HG03439 (cell line): ENCODE results near the gene BPNT1.
"Not testable (repeated sequence)": the region's sequence is repeated elsewhere in the genome, so short reads cannot be mapped to it uniquely, and the experiment has no call there.

Experiments
- ATAC-seq: cut with Tn5 transposase; IDR thresholded peaks from one replicate; pipeline ENCODE4 v1.9.1; 2021; ENCODE audit warnings: mild to moderate bottlenecking, moderate library complexity; ENCODE audit not compliant: unreplicated experiment

BPNT1 gene, protein sequence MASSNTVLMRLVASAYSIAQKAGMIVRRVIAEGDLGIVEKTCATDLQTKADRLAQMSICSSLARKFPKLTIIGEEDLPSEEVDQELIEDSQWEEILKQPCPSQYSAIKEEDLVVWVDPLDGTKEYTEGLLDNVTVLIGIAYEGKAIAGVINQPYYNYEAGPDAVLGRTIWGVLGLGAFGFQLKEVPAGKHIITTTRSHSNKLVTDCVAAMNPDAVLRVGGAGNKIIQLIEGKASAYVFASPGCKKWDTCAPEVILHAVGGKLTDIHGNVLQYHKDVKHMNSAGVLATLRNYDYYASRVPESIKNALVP

DNA sequence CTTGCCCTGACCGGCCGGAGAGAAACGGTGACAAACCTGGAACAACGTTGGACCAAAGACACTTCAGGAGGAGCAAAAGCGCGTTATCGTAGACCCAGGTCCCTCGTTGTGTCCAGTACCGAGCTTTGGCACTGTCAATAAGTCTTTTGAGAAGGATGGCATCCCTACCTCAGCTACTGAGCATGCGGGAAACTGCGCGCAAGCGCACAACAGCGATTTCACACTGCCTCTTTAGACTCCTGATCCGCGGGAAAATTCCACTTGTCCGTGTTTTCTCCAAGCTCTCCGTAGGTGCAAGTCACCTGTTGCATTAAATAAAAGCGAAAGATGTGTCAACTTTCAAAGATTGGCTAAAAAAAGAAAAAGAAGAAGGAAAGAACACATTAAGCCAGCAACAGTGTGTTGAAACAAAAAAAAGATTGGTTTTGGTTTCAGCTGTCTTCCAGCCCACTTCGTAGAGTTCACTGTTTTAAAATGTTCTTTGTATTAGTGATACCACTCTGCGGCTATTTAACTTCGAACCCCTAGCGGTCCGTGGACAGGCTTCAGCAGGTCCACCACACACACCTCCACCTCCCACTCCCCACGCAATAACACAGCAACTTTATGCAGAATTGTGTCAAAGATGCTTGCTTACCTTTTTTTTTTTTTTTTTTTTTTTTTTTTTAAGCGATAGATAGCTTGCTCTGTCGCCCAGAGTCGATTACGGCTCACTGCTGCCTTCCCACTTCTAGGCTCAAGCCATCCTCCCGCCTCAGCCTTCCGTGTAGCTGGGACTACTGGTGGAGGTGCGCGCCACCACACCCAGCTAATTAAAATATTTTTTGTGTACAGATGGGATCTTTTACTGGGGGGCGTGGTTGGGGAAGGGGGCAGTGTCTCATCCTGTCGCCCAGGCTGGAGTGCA lies at the start of gene BPNT1:
Gene BPNT1, minus strand, starts transcription at position 139 of the 907 bp plus-strand sequence. CDS start 9,942 bp downstream, outside the sequence.
- peak; percentile 69 for ATAC-seq

DNA sequence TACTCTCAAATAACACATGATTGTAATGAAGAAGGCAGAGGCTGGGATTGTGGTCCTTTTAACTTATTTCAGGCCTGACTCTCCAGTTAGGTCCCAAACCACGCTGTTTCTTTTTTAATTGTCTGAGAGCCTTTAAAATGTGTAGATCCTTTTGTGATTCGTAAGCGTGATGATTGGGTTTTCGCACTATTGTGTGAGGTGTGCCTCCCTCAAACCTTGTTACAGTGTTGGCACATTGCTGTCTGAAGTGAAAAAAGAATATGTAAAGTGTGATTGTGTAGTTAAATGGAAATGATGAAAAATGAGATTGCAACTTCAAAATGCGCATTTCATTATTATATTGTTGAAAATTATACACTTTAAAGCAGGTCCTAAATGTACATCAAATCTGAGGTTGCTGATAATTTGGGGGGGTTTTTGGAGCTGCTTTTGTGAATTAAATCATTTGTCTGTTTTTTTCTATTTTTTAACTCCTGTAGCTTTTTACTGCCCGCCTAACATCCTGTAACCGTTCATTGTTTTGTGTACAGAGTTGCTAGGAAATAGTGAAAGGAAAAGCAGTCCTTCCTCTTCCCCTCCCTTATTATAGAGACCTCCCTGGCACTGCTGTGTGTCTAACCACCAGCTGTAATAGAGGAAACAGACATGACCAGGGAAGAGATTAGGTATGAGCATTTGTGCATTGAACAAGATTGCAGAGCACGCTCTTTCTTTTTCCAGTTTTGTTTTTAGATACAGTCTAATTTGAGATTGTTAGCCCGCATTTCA lies 47.6 kb upstream of the BPNT1 start:
- no peak for ATAC-seq

DNA sequence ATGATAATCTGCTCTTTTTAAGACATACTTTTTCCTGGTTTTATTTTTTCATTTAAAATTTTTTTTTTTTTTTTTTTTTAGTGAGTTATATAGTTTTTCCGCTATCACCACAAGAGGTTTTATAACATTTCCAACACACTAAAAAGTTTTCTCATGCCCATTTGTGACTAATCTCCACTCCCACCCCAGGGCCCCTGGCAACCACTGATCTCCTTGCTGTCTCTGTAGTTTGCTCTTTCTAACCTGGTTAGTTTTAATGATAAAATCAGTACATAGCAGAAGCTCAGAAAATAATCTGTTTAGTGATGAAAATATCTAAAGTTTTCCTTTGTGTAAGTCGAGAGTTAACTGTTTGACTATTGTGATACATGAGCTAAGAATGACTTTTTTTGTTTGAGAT lies 46.2 kb upstream of the BPNT1 start:
- no peak for ATAC-seq

DNA sequence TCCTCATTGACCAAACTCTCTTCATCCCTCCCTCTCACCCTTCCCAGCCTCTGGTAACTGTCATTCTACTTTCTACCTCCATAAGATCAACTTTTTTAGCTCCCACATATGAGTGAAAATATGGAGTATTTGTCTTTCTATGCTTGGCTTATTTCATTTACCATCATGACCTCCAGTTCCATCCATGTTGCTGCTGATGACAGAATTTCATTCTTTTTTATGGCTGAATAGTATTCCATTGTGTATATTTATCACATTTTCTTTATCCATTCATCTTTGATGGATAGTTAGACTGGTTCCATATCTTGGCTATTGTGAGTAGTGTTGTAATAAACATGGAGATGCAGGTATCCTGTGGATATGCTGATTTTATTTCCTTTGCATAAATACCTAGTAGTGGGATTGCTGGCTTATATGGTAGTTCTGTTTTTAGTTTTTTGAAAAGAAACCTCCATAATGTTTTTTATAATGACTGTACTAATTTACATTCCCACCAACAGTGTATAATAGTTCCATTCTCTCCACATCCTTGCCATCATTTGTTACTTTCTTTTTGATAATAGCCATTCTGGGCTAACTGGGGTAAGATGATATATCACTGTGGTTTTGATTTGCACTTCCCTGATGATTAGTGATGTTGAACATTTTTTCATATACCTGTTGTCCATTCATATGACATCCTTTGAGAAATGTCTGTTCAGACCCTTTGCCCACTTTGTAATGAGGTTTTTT lies 40.1 kb upstream of the BPNT1 start:
- no peak for ATAC-seq

DNA sequence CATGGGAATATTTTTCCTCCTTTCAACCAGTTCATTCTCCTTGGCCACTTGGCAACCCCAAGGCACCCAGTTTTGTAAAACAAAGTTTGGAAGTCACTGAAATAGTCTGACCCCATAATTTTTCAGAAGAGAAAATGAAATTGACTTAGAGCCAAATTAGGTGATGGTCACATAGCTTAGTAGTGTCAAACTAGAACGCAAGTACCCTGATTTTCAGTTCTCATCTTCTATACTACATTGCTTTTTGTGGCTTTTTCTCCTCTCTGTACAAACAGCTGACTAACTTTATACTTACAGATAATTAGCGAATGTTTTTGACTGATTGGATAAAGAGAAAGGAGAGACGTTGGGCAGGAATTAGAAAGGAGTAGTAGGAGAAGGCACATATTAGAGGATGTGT lies 37.5 kb upstream of the BPNT1 start:
- no peak for ATAC-seq

DNA sequence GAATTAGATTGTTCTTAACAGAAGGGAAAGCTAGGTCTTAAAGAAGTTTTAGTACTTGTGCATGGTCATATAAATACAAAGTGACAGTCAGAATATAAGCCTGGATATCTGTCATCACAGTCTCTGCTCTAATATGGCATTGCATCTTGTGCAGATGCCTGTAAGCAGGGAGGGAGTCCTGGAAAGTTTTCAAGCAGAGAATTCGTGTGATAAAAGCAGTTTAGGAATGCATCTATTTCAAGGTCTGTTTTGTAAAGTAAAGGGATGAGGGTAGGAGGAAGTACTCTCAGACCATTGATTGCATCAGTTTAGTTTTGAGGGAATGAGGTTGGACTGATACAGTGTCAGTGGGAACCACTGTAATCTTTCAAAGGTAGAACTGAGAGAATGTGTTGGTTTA lies 35.0 kb upstream of the BPNT1 start:
- no peak for ATAC-seq

DNA sequence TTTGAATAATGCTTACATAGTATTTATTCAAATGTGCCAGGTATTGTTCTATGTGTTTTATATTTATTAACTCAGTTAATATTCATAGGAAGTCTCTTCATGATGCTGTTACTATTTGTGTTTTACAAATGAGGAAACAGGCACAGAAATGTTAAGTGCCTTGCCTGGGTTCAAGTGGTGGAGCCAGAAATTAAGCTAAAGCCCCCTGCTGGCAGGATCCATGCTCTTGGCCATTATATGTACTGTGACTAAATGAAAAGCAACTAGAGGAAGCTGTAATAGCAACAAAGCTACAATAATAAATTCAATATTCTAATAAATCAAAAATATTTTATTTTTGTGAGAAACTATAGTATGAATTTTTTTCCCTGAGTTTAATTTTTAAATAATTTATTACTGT lies 34.3 kb upstream of the BPNT1 start:
- ATAC-seq, result no peak

DNA sequence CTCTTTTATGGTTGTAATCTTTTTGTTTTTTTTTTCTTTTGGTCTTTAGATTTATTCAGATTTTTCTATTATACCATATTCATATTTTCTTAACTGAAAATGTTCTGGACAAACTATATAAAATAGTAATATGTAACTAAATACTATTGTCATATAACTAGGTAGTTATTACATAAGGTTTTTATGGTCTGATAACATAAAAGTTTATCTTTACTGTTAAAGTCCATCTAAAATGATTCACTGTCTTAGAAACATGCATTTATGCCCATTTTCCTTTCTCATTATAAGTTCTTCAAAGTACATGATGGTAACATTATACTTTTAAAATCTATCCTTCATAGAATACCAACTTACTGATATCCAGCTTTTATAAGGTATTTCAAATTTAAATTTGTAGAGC lies 33.5 kb upstream of the BPNT1 start:
- ATAC-seq, result no peak

DNA sequence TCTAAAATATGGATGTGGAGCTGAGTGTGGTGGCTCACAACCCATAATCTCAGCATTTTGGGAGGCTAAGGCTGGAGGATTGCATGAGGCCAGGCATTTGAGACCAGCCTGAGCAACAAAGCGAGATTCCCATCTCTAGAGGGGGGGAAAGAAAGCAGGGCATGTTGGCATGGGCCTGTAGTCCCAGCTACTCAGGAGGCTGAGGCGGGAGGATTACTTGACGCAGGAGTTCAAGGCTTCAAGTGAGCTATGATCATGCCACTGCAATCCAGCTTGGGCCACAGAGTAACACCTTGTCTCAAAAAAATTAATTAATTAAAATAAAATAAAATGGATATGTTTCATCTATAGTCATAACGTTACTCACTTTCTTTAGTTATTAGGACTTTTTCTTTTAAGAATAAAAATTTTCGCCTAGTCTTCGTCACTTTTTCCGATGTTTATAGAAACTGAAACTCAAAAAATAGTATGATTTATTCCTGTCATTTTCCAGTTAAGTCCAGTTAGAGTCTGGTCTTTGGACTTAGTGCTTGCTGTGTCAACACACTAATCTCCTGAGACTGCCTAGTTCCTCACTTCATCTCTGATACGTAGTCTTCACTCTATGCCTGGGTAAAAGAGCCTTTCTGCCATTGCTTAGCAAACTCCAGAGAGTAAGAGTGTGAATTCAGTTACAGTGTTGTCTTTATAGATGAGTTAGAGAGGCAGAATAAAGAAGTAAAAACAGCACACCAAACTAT lies 32.4 kb upstream of the BPNT1 start:
- ATAC-seq, result no peak

DNA sequence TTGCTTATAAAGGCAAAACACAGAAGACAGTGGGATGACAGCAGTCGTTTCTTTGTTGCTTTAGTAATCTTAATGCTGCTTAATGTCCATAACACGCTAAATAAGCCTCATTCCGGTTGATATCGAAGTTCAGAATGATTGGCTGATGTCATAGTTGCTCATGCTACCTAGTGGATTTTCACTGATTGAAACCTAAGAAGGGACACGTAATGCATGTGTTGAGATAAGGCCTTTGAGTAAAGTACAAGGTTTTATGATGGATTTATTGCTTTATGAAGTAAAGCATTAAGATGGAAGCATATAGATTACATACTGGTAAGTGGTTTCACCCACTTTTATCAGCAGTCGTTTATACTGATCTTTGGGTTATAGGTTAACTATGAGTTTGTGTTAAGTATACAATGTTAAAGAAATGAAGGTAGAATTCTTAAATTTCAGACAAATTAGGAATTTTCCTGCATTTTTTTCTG lies 29.5 kb upstream of the BPNT1 start:
- ATAC-seq, result no peak

DNA sequence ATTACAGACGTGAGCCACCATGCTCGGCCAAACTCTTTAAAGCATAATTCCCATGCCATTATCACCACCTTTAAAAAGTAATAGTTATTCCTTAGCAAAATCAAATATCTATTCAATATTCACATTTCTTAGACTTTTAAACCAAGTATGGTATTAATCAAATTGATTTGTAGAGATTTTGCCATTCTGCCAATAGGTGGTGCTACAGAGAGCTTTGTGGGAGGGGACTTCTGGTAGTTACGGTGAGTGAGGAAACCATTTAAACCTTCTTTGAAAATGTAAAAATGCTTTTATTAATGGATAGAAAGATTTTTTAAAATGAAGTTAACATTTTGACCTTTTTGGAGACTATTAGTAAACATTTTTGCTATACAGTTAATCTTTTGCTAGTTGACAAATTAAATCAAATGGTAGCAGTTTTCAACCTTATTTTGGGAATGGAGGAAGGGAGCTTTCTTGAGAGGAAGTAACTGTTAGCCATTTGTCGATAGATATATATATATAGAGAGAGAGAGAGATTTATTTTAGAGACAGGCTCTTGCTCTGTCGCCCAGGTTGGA lies 23.6 kb upstream of the BPNT1 start:
- peak; percentile 61 for ATAC-seq

DNA sequence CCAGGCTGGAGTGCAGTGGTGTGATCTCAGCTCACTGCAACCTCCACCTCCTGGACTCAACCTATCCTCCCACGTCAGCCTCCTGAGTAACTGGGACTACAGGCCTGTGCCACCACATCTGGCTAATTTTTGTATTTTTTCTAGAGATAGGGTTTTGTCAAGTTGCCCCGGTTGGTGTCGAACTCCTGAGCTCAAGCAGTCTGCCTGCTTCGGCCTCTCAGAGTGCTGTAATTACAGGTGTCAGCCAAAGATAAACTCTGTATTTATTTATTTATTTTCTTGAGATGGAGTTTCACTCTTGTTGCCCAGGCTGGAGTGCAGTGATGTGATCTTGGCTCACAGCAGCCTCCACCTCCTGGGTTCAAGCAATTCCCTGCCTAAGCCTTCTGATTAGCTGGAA lies 23.0 kb upstream of the BPNT1 start:
- ATAC-seq, result not testable (repeated sequence)

DNA sequence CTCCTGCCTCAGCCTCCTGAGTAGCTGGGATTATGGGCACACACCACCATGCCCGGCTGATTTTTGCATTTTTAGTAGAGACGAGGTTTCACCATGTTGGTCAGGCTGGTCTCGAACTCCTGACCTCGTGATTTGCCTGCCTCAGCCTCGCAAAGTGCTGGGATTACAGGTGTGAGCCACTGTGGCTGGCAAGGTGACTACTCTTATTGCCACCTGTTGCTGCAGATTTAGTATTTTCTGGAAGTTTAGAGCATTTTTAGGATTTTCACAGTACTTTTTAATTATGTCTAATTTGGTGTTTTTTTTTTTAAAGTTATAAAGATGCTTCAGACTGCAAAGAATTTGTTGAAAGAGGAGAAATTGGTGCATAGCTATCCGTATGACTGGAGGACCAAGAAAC lies 20.9 kb upstream of the BPNT1 start:
- ATAC-seq, result not testable (repeated sequence)

DNA sequence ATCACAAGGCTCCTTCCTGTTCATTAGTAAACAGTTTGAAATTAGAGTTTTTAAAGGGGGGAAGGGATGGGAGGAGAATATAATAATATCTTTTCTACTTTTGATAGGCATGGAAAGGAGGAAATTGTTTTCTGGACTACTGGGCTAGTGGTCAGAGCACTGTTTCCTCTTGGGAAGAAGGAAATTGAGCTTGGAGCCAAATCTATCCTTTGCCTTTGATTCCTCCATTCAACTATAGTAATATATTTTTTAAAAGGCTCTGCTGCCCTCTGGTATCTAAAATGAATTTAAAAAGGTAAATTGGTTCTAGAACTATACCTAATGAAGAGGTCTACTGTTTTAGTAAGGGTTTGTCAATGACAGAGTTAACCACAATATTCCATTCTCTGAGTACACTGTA lies 10.2 kb upstream of the BPNT1 start:
- ATAC-seq, result no peak

DNA sequence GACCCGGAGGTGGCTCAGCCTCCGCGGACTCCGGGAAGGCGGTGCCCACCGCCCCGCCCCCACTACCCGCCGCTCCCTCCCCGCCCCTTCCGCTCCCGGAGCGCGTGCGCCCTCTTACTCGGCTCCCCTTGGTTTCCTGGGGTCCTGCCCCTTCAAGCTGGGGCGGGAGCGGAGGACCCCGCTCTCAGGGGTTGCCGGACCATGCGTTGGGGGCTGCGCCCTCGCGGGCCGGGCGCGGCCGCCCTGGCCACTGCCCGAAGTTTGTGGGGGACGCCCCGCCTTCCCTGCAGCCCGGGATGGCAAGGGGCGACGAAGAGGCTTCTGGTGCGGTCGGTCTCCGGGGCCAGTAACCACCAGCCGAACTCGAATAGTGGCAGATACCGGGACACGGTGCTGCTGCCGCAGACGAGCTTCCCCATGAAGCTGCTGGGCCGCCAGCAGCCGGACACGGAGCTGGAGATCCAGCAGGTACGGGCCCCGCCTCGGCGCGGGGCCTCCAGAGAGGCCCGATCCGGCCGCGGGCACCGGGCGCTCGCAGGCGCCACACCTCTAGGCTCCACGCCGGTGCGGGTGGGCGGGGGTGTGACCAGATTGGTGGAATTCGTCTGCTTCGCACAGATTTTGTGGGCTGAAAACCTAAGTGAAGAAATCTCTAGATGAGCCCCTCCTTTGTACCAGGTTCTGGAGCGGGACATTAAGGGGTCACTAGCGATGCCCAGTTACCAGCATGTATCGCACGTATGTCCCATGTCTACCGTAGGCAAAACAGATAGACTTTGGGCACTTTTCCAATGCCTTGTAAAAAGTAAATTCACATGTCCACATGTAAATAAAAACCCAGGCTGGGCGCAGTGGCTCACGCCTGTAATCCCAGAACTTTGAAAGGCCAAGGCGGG lies 4.7 kb upstream of the BPNT1 start, which contains the start of gene IARS2:
Gene IARS2, plus strand, starts transcription at position 117 of the 896 bp plus-strand sequence. Its CDS starts 85 bp downstream, at position 202.
- peak; percentile 48 for ATAC-seq

DNA sequence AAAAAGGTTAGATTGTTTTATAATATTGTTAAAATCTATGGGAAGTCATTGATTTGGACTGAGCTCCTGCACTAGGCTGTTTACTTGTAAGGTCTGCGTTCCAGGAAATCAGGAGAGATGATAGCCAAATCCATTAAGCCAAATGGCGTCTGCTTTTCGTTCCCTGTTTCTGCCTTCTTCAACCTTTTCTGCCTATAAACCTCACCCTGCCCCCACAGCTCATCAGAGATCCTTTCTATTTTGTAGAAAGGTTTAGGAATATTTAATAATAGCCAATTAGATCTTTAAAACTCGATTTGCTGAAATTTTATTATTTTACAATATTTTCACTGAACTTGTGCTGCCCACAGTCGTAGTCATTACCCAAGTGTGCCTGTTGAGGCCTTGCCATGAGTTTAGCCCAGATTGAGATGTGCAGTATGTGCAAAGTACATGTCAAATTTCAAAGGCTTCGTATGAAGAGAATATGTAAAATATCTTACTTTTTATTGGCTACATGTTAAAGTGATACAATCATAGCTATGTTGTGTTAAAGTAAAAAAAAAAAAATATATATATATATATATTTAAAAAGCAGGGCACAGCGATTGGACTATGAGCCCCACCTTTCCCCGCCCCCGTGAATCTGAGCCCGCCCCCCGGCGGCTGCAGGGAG lies 3.9 kb upstream of the BPNT1 start:
- peak; percentile 5 for ATAC-seq

DNA sequence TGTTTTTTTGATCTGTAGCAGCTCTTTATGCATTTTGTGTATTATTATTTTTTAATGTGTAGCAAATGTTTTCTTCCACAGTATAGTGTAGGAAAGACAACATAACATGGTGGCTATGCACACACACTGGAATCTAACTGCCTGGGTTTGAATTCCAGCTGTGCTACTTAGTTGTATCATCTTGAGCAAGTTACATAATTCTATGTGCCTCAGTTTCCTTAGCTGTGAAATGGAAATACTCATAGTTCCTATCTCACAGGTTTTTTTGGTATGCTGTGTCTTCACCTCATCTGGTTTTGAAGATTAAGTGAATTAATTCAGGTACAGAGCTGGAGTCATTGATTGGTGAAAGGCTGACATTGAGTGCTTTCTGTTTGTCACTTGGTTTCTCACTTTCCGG lies 3.1 kb upstream of the BPNT1 start:
- ATAC-seq, result no peak

DNA sequence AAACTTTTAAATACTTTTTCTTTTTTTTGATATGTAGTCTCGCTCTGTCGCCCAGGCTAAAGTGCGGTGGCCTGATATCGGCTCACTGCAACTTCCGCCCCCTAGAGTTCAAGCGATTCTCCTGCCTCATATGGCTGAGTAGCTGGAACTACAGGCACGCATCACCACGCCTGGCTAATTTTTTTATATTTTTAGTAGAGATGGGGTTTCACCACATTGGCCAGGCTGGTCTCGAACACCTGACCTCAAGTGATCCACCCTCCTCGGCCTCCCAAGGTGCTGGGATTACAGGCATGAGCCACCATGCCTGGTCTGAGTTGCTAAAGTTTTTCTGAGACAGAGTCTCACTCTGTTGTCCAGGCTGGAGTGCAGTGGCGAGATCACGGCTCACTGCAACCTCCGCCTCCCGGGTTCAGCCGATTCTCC lies 3.3 kb downstream of the BPNT1 start:
- peak; percentile 34 for ATAC-seq
